Uterus (tissue), 4 donors: ENCODE data around the gene P4HA1. TPM values are rescaled to one million over a fixed set of nuclear protein-coding genes. Genes with fewer than 3 reads are reported as not detected.

Source experiments
- DNase-seq, 2 donors: peaks; one replicate each; pipeline ENCODE4 v3.0.0-alpha.2; 2019 to 2020
- H3K27ac ChIP-seq, 2 donors: fragments of 200-600 bp; sonication (generic); 1 replicate in 1 of 2; 2 replicates in 1 of 2; pipeline ENCODE4 v1.5.1; 2016 to 2018
- H3K27me3 ChIP-seq, 2 donors: fragments of 200-600 bp; sonication (generic); one replicate each; pipeline ENCODE4 v1.5.1; 2018 to 2019; ENCODE audit warnings: control low read depth in 1 of 2
- H3K36me3 ChIP-seq, 2 donors: fragments of 200-600 bp; sonication (generic); one replicate each; pipeline ENCODE4 v1.5.1; 2019; ENCODE audit warnings: control low read depth in 1 of 2
- H3K4me1 ChIP-seq, 2 donors: fragments of 200-600 bp; sonication (generic); one replicate each; pipeline ENCODE4 v1.5.1; 2018 to 2019; ENCODE audit warnings: control low read depth in 1 of 2
- H3K4me3 ChIP-seq, 2 donors: fragments of 200-600 bp; sonication (generic); 1 replicate in 1 of 2; 2 replicates in 1 of 2; pipeline ENCODE4 v1.5.1; 2018 to 2019; ENCODE audit warnings: mild to moderate bottlenecking in 1 of 2
- H3K9me3 ChIP-seq, 2 donors: fragments of 200-600 bp; sonication (generic); one replicate each; pipeline ENCODE4 v1.5.1; 2019; ENCODE audit warnings: control low read depth in 1 of 2
- POLR2A ChIP-seq, 2 donors: fragments of 450-650 bp; IDR thresholded peaks; one replicate each; pipeline ENCODE4 v1.6.1; 2016; ENCODE audit warnings: antibody characterized with exemption in 2 of 2, mild to moderate bottlenecking in 1 of 2, moderate library complexity in 1 of 2
- intact Hi-C: fragments of 100-400 bp; cut with DNase I; formaldehyde crosslinking; loops from one replicate; pipeline ENCODE4 v1.15.1; 2023; ENCODE audit warnings: low total_unique reads
- total RNA-seq, 4 donors: library from RNA; depleted of rRNA in 3 of 4; stranded (reverse); fragments of >200 nt in 3 of 4; gene quantifications; one replicate each; pipeline versions ENCODE4 v1.1.0 to v1.2.4, GENCODE V29; 2014 to 2023
- TF ChIP-seq, protein P1 (sequence below), 4 experiments: fragments of 200-600 bp in 2 of 4; fragments of 450-650 bp in 2 of 4; sonication (generic) in 2 of 4; IDR thresholded peaks; one replicate each; pipeline ENCODE4 v1.5.1; 2016 to 2019; ENCODE audit warnings: antibody characterized with exemption in 4 of 4, mild to moderate bottlenecking in 2 of 4, moderate library complexity in 1 of 4
- donor health status: DM: yes; HTN: yes; CAD: no.

P4HA1 gene
- total RNA-seq, 4 donors from 2014 or later, result 17.7 to 154 (median 31.2) TPM

DNA sequence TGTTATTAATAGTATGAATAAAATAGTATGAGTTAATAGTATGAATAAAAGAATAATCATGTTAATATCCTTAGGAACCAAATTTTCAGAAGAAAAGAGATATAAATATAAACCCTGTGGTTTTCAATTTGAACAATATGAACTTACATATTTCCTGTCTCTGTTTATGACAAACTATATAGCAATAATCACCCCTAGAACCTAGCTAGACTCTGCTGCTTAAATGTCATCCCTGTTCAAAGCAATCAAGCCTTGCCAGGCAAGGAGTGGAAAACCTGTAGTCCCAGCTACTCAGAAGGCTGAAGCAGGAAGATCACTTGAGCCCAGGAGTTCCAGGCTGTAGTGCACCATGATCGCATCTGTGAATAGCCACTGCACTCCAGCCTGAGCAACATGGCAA is 36.5 kb downstream of the P4HA1 start:
- no peaks in the 10 kb centered on the region for H3K27me3 ChIP-seq
- no peak for TF ChIP-seq POLR2A (IDR thresholded peaks at IDR 0.05)
- TF ChIP-seq, protein P1, sequence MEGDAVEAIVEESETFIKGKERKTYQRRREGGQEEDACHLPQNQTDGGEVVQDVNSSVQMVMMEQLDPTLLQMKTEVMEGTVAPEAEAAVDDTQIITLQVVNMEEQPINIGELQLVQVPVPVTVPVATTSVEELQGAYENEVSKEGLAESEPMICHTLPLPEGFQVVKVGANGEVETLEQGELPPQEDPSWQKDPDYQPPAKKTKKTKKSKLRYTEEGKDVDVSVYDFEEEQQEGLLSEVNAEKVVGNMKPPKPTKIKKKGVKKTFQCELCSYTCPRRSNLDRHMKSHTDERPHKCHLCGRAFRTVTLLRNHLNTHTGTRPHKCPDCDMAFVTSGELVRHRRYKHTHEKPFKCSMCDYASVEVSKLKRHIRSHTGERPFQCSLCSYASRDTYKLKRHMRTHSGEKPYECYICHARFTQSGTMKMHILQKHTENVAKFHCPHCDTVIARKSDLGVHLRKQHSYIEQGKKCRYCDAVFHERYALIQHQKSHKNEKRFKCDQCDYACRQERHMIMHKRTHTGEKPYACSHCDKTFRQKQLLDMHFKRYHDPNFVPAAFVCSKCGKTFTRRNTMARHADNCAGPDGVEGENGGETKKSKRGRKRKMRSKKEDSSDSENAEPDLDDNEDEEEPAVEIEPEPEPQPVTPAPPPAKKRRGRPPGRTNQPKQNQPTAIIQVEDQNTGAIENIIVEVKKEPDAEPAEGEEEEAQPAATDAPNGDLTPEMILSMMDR (IDR thresholded peaks at IDR 0.05), result no peak
- H3K9me3 ChIP-seq, result no peaks in the 10 kb centered on the region
- no peaks in the 10 kb centered on the region for H3K4me1 ChIP-seq
- no peaks in the 10 kb centered on the region for H3K36me3 ChIP-seq
- no peak overlapping the region for H3K4me3 ChIP-seq
- H3K27ac ChIP-seq, result no peak overlapping the region
- no peak for DNase-seq
- intact Hi-C loops, result no loop called here

DNA sequence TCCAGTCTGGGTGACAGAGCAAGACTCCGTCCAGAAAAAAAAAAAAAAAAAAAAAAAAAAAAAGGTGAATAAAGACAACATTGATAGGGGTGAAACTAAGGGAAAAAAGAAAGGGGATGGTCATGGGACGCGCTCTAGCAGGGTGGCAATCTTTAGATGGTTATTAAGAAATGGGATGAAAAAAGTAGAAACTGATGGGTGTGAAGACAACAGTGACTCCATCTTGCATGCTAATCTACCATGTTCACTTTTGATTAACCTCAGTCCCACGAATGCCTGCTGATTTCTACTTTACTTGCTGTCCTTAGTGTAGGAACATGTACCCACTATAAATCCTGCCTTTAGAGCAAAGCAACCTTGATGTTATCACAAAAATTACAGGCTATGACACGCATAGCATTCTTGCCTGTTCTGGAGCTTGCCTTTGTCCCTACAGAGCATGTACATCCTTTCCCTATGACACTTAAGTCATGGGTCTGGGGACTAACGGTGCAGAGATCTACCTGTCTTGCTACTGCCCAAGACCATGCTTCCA is 38.5 kb downstream of the P4HA1 start:
- Histone ChIP-seq H3K4me3 (no peak overlapping the region), H3K9me3 (no peaks in the 10 kb centered on the region), H3K27ac (no peak overlapping the region), H3K4me1 (no peaks in the 10 kb centered on the region), H3K27me3 (no peaks in the 10 kb centered on the region), H3K36me3 (no peaks in the 10 kb centered on the region)
- intact Hi-C loops, result no loop called here
- no peak for DNase-seq
- TF ChIP-seq, protein P1 (IDR thresholded peaks at IDR 0.05), result no peak
- no peak for TF ChIP-seq POLR2A (IDR thresholded peaks at IDR 0.05)

DNA sequence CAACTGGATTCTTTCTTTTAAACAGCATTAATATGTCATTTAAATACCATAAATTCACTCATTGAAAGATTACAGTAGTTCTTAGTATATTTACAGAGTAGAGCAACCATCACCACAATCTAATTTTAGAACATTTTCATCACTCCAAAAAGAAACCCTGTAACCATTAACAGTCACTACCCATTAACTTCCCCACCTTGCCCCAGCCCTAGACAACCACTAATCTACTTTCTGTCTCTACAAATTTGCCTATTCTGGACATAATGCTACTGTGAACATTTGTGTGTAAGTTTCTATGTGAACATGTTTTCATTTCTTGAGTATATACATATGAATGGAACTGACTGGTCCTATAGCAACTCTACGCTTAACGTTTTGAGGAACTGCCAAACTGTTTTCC is 42.4 kb downstream of the P4HA1 start:
- no peaks in the 10 kb centered on the region for H3K27me3 ChIP-seq
- intact Hi-C loops, result no loop called here
- H3K9me3 ChIP-seq, result no peaks in the 10 kb centered on the region
- no peaks in the 10 kb centered on the region for H3K36me3 ChIP-seq
- no peak for DNase-seq
- no peaks in the 10 kb centered on the region for H3K4me1 ChIP-seq
- no peak overlapping the region for H3K4me3 ChIP-seq
- no peak overlapping the region for H3K27ac ChIP-seq
- TF ChIP-seq, protein P1 (IDR thresholded peaks at IDR 0.05), result no peak
- TF ChIP-seq POLR2A (IDR thresholded peaks at IDR 0.05), result no peak

DNA sequence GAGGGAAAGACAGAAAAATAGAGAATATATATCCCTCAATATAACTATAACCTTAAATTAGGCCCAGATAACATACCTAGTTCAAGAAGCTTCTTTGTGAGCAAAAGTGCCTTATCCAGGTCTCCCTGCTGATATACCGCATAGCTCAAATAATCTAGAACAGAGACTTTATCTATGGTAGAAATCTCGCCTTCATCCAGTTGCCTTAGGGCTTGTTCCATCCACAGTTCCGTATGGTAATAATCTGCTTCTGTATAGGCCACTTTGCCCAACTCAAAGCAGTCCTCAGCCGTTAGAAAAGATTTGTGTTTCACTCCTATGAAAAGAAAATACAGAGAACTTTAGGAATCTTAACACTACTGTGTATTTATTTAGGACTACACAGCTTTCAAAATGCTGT is 43.4 kb downstream of the P4HA1 start:
- H3K27me3 ChIP-seq, result no peaks in the 10 kb centered on the region
- no peak for TF ChIP-seq POLR2A (IDR thresholded peaks at IDR 0.05)
- TF ChIP-seq, protein P1 (IDR thresholded peaks at IDR 0.05), result no peak
- no peak overlapping the region for H3K4me3 ChIP-seq
- H3K27ac ChIP-seq, result no peak overlapping the region
- H3K9me3 ChIP-seq, result no peaks in the 10 kb centered on the region
- intact Hi-C loops, result no loop called here
- no peak for DNase-seq
- no peaks in the 10 kb centered on the region for H3K36me3 ChIP-seq
- no peaks in the 10 kb centered on the region for H3K4me1 ChIP-seq

DNA sequence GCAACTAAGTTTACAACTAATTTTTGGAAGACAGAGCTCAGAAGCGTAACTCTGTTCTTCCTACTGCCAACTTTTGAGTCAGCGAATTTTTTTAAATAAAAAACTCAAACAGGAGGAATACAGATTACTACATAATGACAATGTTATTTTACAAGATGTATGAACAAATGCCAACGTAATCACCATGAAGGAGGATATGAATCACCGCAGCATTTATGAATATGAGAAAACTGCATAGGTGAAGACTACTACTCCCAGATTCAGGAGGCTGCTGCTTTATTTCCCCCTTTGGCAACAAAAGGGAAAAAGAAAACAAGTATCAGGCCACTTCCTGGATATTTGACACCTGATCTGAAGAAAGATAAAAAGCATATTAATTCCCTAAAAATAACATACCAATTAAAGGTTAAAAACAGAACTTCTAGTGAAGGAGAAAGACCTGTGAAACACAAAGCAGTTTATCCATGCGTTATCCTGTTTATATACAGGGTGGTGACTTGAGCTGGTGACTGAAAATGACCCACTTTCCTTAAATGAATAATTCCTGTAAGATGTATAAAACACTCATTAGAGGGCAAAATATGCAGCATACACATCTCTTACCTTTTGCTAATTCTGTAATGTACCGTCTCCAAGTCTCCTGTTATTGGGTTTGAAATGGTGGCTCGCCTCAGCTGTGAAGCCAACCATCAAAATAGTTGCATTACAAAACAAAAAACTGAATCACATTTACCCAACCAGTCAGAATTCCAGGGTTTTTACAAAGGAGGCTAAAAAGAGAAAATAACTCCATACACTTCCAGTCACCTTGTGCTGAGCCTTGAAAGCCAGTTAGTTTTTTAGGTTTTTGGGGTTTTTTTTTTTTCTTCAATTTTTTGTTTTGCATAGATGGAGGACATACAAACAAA is 52.0 kb downstream of the P4HA1 start:
- peak overlapping the region; percentile 66 to 74 for H3K27ac ChIP-seq
- DNase-seq, result no peak
- TF ChIP-seq, protein P1 (IDR thresholded peaks at IDR 0.05), result no peak
- no peak for TF ChIP-seq POLR2A (IDR thresholded peaks at IDR 0.05)
- H3K27me3 ChIP-seq, result no peaks in the 10 kb centered on the region
- H3K36me3 ChIP-seq, result no peaks in the 10 kb centered on the region
- intact Hi-C loops, result no loop called here
- peaks cover 4 to 5% of the 10 kb centered on the region in 2 donors for H3K4me1 ChIP-seq
- H3K4me3 ChIP-seq, result no peak overlapping the region
- no peaks in the 10 kb centered on the region for H3K9me3 ChIP-seq
